H1 (cell line): ENCODE results near the gene PSME3. TPM values are rescaled to one million over a fixed set of nuclear protein-coding genes. Genes with fewer than 3 reads are reported as not detected.

Experiments
- CTCF ChIA-PET: fragments of 300-600 bp; sonication (Branson Sonifier 250); formaldehyde crosslinking; loops from one replicate; lab custom pipeline; 2021; ENCODE audit not compliant: partially characterized antibody; lab: Charles Lee
- POLR2A ChIA-PET: fragments of 300-600 bp; sonication (Branson Sonifier 250); formaldehyde crosslinking; loops from one replicate; lab custom pipeline; 2021; ENCODE audit warnings: inconsistent platforms; ENCODE audit not compliant: partially characterized antibody; lab: Charles Lee
- DNase-seq, 2 experiments: peaks; one replicate each; pipeline versions ENCODE4 v3.0.0 to v3.0.0-alpha.2; 2010 to 2022; ENCODE audit warnings: low spot score in 2 of 2, low read depth in 1 of 2, mixed read lengths in 1 of 2
- FAIRE-seq: peaks from 2 replicates; lab custom pipeline; 2011; peaks lifted over from hg19 to GRCh38; lab: Jason Lieb, UNC
- H2AFZ ChIP-seq: 2 replicates; pipeline ENCODE4 v1.8.1; 2012; ENCODE audit warnings: low read length, inconsistent platforms
- H2AK5ac ChIP-seq: 2 replicates; pipeline ENCODE4 v1.6.1; 2013; ENCODE audit warnings: low read depth, low read length
- H2BK120ac ChIP-seq: replicated peaks from 2 replicates; pipeline ENCODE3; 2013; ENCODE audit warnings: low read depth, low read length, inconsistent platforms
- H2BK12ac ChIP-seq: 2 replicates; pipeline ENCODE4 v1.6.1; 2013; ENCODE audit warnings: low read depth, low read length
- H2BK15ac ChIP-seq: 2 replicates; pipeline ENCODE4 v1.6.1; 2013; ENCODE audit warnings: low read length
- H2BK20ac ChIP-seq: 2 replicates; pipeline ENCODE4 v1.6.1; 2013; ENCODE audit warnings: low read length
- H2BK5ac ChIP-seq: 2 replicates; pipeline ENCODE4 v1.6.1; 2013; ENCODE audit warnings: low read depth, low read length
- H3K14ac ChIP-seq: 2 replicates; pipeline ENCODE4 v1.6.1; 2013; ENCODE audit warnings: inconsistent platforms; ENCODE audit not compliant: insufficient read length
- H3K18ac ChIP-seq: 2 replicates; pipeline ENCODE4 v1.6.1; 2013; ENCODE audit warnings: low read length; ENCODE audit errors: extremely low read depth
- H3K23ac ChIP-seq: 2 replicates; pipeline ENCODE4 v1.6.1; 2013; ENCODE audit warnings: inconsistent platforms; ENCODE audit not compliant: insufficient read length
- H3K23me2 ChIP-seq: 2 replicates; pipeline ENCODE4 v1.6.1; 2013; ENCODE audit warnings: low read depth, low read length
- H3K27ac ChIP-seq: 2 replicates; pipeline ENCODE4 v1.6.1; 2011; ENCODE audit warnings: low read depth, low read length, inconsistent platforms
- H3K27me3 ChIP-seq, 4 experiments: replicated peaks in 1 of 4; 1 replicate in 1 of 4; 2 replicates in 3 of 4; pipeline versions ENCODE4 v1.6.1 to v1.8.1; 2011 to 2013; ENCODE audit warnings: low read length in 3 of 4, mild to moderate bottlenecking in 3 of 4, inconsistent platforms in 2 of 4, mixed read lengths in 2 of 4, moderate library complexity in 1 of 4; ENCODE audit not compliant: control insufficient read depth in 3 of 4, insufficient read depth in 3 of 4; ENCODE audit errors: extremely low read depth in 1 of 4
- H3K36me3 ChIP-seq, 4 experiments: 2 replicates each; pipeline versions ENCODE4 v1.6.1 to v1.8.1; 2011 to 2013; ENCODE audit warnings: mild to moderate bottlenecking in 4 of 4, low read length in 3 of 4, moderate library complexity in 2 of 4, control low read depth in 1 of 4, inconsistent platforms in 1 of 4; ENCODE audit not compliant: insufficient read depth in 4 of 4, control insufficient read depth in 2 of 4
- H3K4ac ChIP-seq: replicated peaks from 2 replicates; pipeline ENCODE3; 2013; ENCODE audit warnings: low read length, low read depth, mixed read lengths, inconsistent platforms; ENCODE audit not compliant: insufficient read length
- H3K4me1 ChIP-seq, 4 experiments: replicated peaks in 1 of 4; 1 replicate in 1 of 4; 2 replicates in 3 of 4; pipeline versions ENCODE4 v1.6.1 to v1.8.1; 2011 to 2013; ENCODE audit warnings: low read length in 3 of 4, inconsistent platforms in 2 of 4, mixed read lengths in 1 of 4; ENCODE audit not compliant: insufficient read depth in 4 of 4, control insufficient read depth in 3 of 4
- H3K4me2 ChIP-seq, 2 experiments: 2 replicates each; pipeline versions ENCODE4 v1.6.1 to v1.8.1; 2011 to 2013; ENCODE audit warnings: low read depth in 2 of 2, low read length in 2 of 2, control low read depth in 1 of 2, inconsistent platforms in 1 of 2, mild to moderate bottlenecking in 1 of 2; ENCODE audit not compliant: insufficient read depth in 1 of 2
- H3K4me3 ChIP-seq, 4 experiments: fragments of 200-600, 300-600 bp in 1 of 4; sonication (generic), shearing (Covaris generic), sonication (Bioruptor Twin) in 1 of 4; 2 replicates each; pipeline versions ENCODE4 v1.5.1 to v1.8.1; 2011 to 2016; ENCODE audit warnings: low read length in 4 of 4, low read depth in 3 of 4, control low read depth in 2 of 4, inconsistent platforms in 2 of 4, mild to moderate bottlenecking in 2 of 4, mixed read lengths in 1 of 4, moderate library complexity in 1 of 4; ENCODE audit not compliant: insufficient read depth in 2 of 4; ENCODE audit errors: extremely low read depth in 1 of 4
- H3K56ac ChIP-seq: replicated peaks from 2 replicates; pipeline ENCODE3; 2013; ENCODE audit warnings: low read depth, mild to moderate bottlenecking, mixed read lengths, low read length, inconsistent platforms; ENCODE audit not compliant: insufficient read length
- H3K79me1 ChIP-seq: 2 replicates; pipeline ENCODE4 v1.6.1; 2013; ENCODE audit warnings: low read depth, low read length, control low read depth
- H3K79me2 ChIP-seq, 2 experiments: 2 replicates each; pipeline versions ENCODE4 v1.6.1 to v1.8.1; 2012 to 2013; ENCODE audit warnings: low read length in 2 of 2, mild to moderate bottlenecking in 2 of 2, inconsistent platforms in 1 of 2; ENCODE audit not compliant: insufficient read depth in 2 of 2, control insufficient read depth in 1 of 2
- H3K9ac ChIP-seq, 4 experiments: replicated peaks in 1 of 4; 1 replicate in 1 of 4; 2 replicates in 3 of 4; pipeline versions ENCODE4 v1.6.1 to v1.8.1; 2011 to 2013; ENCODE audit warnings: low read depth in 3 of 4, low read length in 3 of 4, control low read depth in 2 of 4, mild to moderate bottlenecking in 2 of 4, moderate library complexity in 2 of 4, inconsistent platforms in 1 of 4; ENCODE audit errors: extremely low read depth in 1 of 4
- H3K9me3 ChIP-seq, 2 experiments: 2 replicates each; pipeline versions ENCODE4 v1.6.1 to v1.8.1; 2012 to 2013; ENCODE audit warnings: mild to moderate bottlenecking in 2 of 2, moderate library complexity in 2 of 2, control low read depth in 1 of 2, inconsistent platforms in 1 of 2, low read depth in 1 of 2, low read length in 1 of 2, mixed read lengths in 1 of 2; ENCODE audit not compliant: insufficient read depth in 2 of 2
- H4K20me1 ChIP-seq, 2 experiments: replicated peaks in 1 of 2; 2 replicates each; pipeline versions ENCODE3 to v1.8.1; 2011 to 2013; ENCODE audit warnings: inconsistent platforms in 2 of 2, low read length in 2 of 2, mild to moderate bottlenecking in 1 of 2; ENCODE audit not compliant: insufficient read depth in 2 of 2, control insufficient read depth in 1 of 2
- H4K5ac ChIP-seq: 2 replicates; pipeline ENCODE4 v1.6.1; 2013; ENCODE audit warnings: low read length, low read depth, mixed read lengths, inconsistent platforms; ENCODE audit not compliant: insufficient read length
- H4K8ac ChIP-seq: 2 replicates; pipeline ENCODE4 v1.8.0; 2013; ENCODE audit warnings: mild to moderate bottlenecking, moderate library complexity, low read length, inconsistent platforms; ENCODE audit not compliant: insufficient read depth; ENCODE audit errors: extremely low read depth
- H4K91ac ChIP-seq: replicated peaks from 2 replicates; pipeline ENCODE3; 2013; ENCODE audit warnings: low read length, mixed read lengths, inconsistent platforms; ENCODE audit not compliant: insufficient read length
- EZH2 ChIP-seq: fragments of 200-600 bp; sonication (generic); IDR thresholded peaks from 2 replicates; pipeline ENCODE4 v1.7.1; 2012; ENCODE audit warnings: low read depth, mild to moderate bottlenecking, moderate library complexity, low read length, inconsistent platforms; ENCODE audit not compliant: severe bottlenecking
- RAD21 ChIP-seq, 2 experiments: IDR thresholded peaks in 1 of 2; conservative IDR thresholded peaks in 1 of 2; 2 replicates each; pipeline ENCODE4 v1.6.1; 2011; ENCODE audit warnings: low read depth in 2 of 2, low read length in 2 of 2, improper control_type of control experiment in 1 of 2, inconsistent platforms in 1 of 2, mild to moderate bottlenecking in 1 of 2, moderate library complexity in 1 of 2
- WGBS, 2 experiments: shearing (Covaris generic) in 1 of 2; methylation state at CpG; one replicate each; pipeline versions ENCODE4 v1.1.6 to v1.1.7; 2013 to 2015; ENCODE audit warnings: low lambda C conversion rate in 2 of 2, mixed read lengths in 2 of 2, inconsistent platforms in 1 of 2, low coverage in 1 of 2, missing lambda C conversion rate in 1 of 2; ENCODE audit not compliant: insufficient replicate concordance in 2 of 2, insufficient coverage in 1 of 2, insufficient read length in 1 of 2; ENCODE audit errors: extremely low coverage in 1 of 2, missing lambda C conversion rate in 1 of 2; 5-methylcytosine and 5-hydroxymethylcytosine counted together
- polyA plus RNA-seq, 7 experiments: library from polyadenylated mRNA; depleted of rRNA in 3 of 7; stranded (reverse) in 5 of 7; unstranded in 2 of 7; fragments of >200 nt in 5 of 7; fragments of 200-250 nt in 2 of 7; gene quantifications; 1 replicate in 5 of 7; 2 replicates in 1 of 7; 4 replicates in 1 of 7; pipeline versions ENCODE4 v1.2.1 to v1.2.3, GENCODE V29; 2011 to 2013; ENCODE audit warnings: missing spikeins in 2 of 7, mixed read lengths in 2 of 7
- total RNA-seq: library from RNA; stranded (reverse); fragmentation: NEBNext Ultra II Directional; extraction: Animal tissue kit (Norgen Biotek cat#: 25700); gene quantifications from 2 replicates; pipeline ENCODE4 v1.2.1, GENCODE V29; 2021
- TF ChIP-seq, protein P1 (sequence below), 3 experiments: IDR thresholded peaks; 1 replicate in 2 of 3; 2 replicates in 1 of 3; pipeline versions ENCODE4 v1.5.1 to v1.6.1; 2011; ENCODE audit warnings: low read length in 3 of 3, mild to moderate bottlenecking in 3 of 3, inconsistent platforms in 2 of 3, low read depth in 1 of 3, moderate library complexity in 1 of 3; ENCODE audit not compliant: insufficient read depth in 1 of 3; ENCODE audit errors: control extremely low read depth in 1 of 3

PSME3 gene
- total and polyA plus RNA-seq, 2 of the 8 experiments (the other 6 are each of a cell fraction or from before 2014, with no cell fraction given): 149 to 224 TPM

DNA sequence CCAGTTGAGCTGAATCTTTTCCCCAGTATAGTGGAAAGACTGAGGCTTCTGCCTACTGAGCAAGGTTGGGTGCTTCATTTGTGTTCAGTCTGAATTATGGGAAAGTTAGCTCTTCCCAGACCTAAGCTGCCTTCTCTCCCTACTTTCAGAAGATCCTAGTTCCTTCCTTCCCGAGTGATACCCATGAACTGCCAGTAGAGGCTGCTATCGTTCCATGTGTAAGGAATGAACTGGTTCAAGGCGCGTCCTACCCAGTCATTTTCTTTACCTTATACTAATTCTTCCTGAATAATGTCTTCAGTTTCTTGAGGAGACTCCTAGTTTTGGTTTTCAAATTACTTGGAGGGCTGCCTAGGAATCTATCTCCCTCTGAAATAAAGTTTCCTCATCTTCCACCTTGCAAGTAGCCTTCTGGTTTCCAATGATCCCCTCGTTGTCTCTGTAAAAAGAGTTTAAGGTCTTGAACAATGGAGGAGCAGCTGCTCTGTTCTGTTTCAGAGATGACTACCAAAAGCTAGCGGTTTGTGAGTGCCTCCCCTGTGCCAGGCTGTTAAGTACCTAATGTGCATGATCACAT lies 10.2 kb downstream of the PSME3 start:
- Histone ChIP-seq H3K18ac (no peak overlapping the region), H3K23me2 (no peaks in the 10 kb centered on the region), H3K9me3 (no peaks in the 10 kb centered on the region), H2AFZ (no peak overlapping the region), H3K9ac (no peak overlapping the region), H2BK120ac (no peak overlapping the region), H3K36me3 (peaks cover 32 to 70% (median 51%) of the 10 kb centered on the region in 4 experiments), H3K79me1 (no peaks in the 10 kb centered on the region), H3K56ac (no peak overlapping the region), H2BK5ac (no peak overlapping the region), H3K23ac (no peak overlapping the region), H4K91ac (no peak overlapping the region), H4K20me1 (peaks cover 10 to 19% of the 10 kb centered on the region in 2 experiments), H3K4me1 (no peaks in the 10 kb centered on the region), H2BK20ac (no peak overlapping the region), H2BK12ac (no peak overlapping the region), H3K27ac (no peak overlapping the region), H3K4me3 (no peak overlapping the region), H4K8ac (no peak overlapping the region), H3K4me2 (no peak overlapping the region), H3K4ac (no peak overlapping the region), H3K79me2 (no peaks in the 10 kb centered on the region), H2AK5ac (no peak overlapping the region), H4K5ac (no peak overlapping the region), H3K14ac (no peak overlapping the region), H2BK15ac (no peak overlapping the region), H3K27me3 (no peaks in the 10 kb centered on the region)
- no peak for TF ChIP-seq EZH2
- TF ChIP-seq, protein P1, sequence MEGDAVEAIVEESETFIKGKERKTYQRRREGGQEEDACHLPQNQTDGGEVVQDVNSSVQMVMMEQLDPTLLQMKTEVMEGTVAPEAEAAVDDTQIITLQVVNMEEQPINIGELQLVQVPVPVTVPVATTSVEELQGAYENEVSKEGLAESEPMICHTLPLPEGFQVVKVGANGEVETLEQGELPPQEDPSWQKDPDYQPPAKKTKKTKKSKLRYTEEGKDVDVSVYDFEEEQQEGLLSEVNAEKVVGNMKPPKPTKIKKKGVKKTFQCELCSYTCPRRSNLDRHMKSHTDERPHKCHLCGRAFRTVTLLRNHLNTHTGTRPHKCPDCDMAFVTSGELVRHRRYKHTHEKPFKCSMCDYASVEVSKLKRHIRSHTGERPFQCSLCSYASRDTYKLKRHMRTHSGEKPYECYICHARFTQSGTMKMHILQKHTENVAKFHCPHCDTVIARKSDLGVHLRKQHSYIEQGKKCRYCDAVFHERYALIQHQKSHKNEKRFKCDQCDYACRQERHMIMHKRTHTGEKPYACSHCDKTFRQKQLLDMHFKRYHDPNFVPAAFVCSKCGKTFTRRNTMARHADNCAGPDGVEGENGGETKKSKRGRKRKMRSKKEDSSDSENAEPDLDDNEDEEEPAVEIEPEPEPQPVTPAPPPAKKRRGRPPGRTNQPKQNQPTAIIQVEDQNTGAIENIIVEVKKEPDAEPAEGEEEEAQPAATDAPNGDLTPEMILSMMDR (IDR thresholded peaks at IDR 0.05; ENCODE audit: control extremely low read depth in 1 of 3, insufficient read depth in 1 of 3, low read depth in 1 of 3, low read length in 3 of 3): peak; percentile 46 to 97 (median 90)
- peak; percentile 98 to 99 for TF ChIP-seq RAD21 (IDR thresholded peaks at IDR 0.05 in 1 of 2, conservative IDR thresholded peaks at IDR 0.05 in 1 of 2; ENCODE audit: low read depth in 2 of 2, low read length in 2 of 2)
- DNase-seq (no peak), FAIRE-seq (peak; percentile 7)
- 84% methylated on average over 6 of the region's 6 CpGs; no CpG with 5 or more reads in 1 of the 2 experiments for WGBS, 2 experiments
- CTCF ChIA-PET: interaction anchor here (0.6 to 8.9 kb wide), 47 partner anchors 8 to 593 kb away, joined by 3 to 141 read pairs (median 4); partner anchors contain the start of genes AOC3, BECN1, PSME3 and RUNDC1
- POLR2A ChIA-PET: interaction anchor here (1.0 to 10.4 kb wide), 14 partner anchors 7 to 154 kb away, joined by 3 to 111 read pairs (median 4); partner anchors contain the start of genes CNTD1, COA3, PSME3 and RPL27
